Heart left ventricle (tissue), 16 donors: ENCODE data around the gene CDC42SE1. TPM values are rescaled to one million over a fixed set of nuclear protein-coding genes. Genes with fewer than 3 reads are reported as not detected.

Source experiments
- ATAC-seq, 4 donors: fragments of 200-7000 bp; cut with Tn5 transposase; one replicate each; pipeline ENCODE4 v1.9.1; 2020 to 2022; ENCODE audit warnings: moderate library complexity in 4 of 4, mild to moderate bottlenecking in 3 of 4, moderate number of reproducible peaks in 1 of 4
- DNase-seq, 5 donors: peaks; one replicate each; pipeline ENCODE4 v3.0.0-alpha.2; 2020
- H3K27ac ChIP-seq, 12 donors: fragments of 200-600 bp; sonication (generic) in 4 of 12; one replicate each; pipeline versions ENCODE4 v1.5.0 to v1.8.0; 2016 to 2022; ENCODE audit warnings: mild to moderate bottlenecking in 2 of 12
- H3K27me3 ChIP-seq, 9 donors: fragments of 200-600 bp; sonication (generic) in 2 of 9; one replicate each; pipeline versions ENCODE4 v1.5.1 to v1.8.0; 2016 to 2022; ENCODE audit warnings: mild to moderate bottlenecking in 3 of 9
- H3K36me3 ChIP-seq, 9 donors: fragments of 200-600 bp; sonication (generic) in 2 of 9; one replicate each; pipeline versions ENCODE4 v1.5.0 to v1.8.0; 2018 to 2022; ENCODE audit warnings: mild to moderate bottlenecking in 2 of 9
- H3K4me1 ChIP-seq, 12 donors: fragments of 200-600 bp; sonication (generic) in 4 of 12; one replicate each; pipeline versions ENCODE4 v1.5.0 to v1.8.0; 2016 to 2022; ENCODE audit warnings: mild to moderate bottlenecking in 3 of 12
- H3K4me3 ChIP-seq, 12 donors: fragments of 200-600 bp; sonication (generic) in 4 of 12; one replicate each; pipeline versions ENCODE4 v1.5.0 to v1.8.0; 2017 to 2022; ENCODE audit warnings: mild to moderate bottlenecking in 9 of 12, moderate library complexity in 4 of 12
- H3K9me3 ChIP-seq, 12 donors: fragments of 200-600 bp; sonication (generic) in 4 of 12; one replicate each; pipeline versions ENCODE4 v1.5.0 to v1.8.0; 2016 to 2022; ENCODE audit warnings: mild to moderate bottlenecking in 1 of 12
- CTCF ChIP-seq, 12 donors: fragments of 200-600 bp; sonication (generic) in 4 of 12; IDR thresholded peaks; one replicate each; pipeline versions ENCODE4 v1.5.0 to v1.8.0; 2018 to 2022; ENCODE audit warnings: antibody characterized with exemption in 12 of 12, mild to moderate bottlenecking in 5 of 12
- POLR2A ChIP-seq, 2 donors: fragments of 450-650 bp; IDR thresholded peaks; one replicate each; pipeline ENCODE4 v1.6.1; 2017; ENCODE audit warnings: antibody characterized with exemption in 2 of 2, mild to moderate bottlenecking in 2 of 2, moderate library complexity in 2 of 2
- WGBS, 4 donors: extraction: QIAGEN DNeasy Blood & Tissue Kit in 2 of 4; methylation state at CpG; one replicate each; pipeline versions ENCODE4 v1.1.5 to v1.1.7; 2013 to 2018; 5-methylcytosine and 5-hydroxymethylcytosine counted together
- intact Hi-C, 10 donors: fragments of 100-400 bp; cut with DNase I; formaldehyde crosslinking; loops; one replicate each; pipeline versions ENCODE4 v1.11.1 to v1.14.2; 2022
- polyA plus RNA-seq, 2 donors: library from polyadenylated mRNA; stranded (reverse); fragments of 200-250 nt; gene quantifications; one replicate each; pipeline ENCODE4 v1.2.3, GENCODE V29; 2013
- total RNA-seq, 9 donors: library from RNA; depleted of rRNA in 2 of 9; stranded (reverse); fragments of >200 nt in 2 of 9; fragmentation: NEBNext Ultra II Directional in 3 of 9; extraction: Animal tissue kit (Norgen Biotek cat#: 25700) in 3 of 9; gene quantifications; one replicate each; pipeline versions ENCODE4 v1.1.0 to v1.2.4, GENCODE V29; 2016 to 2023
- donor health status: ischemic (EF 13 %, LVEDD 7.1; RV severe dilation, severe dysfunction).
- donor health status: healthy with polysubstance abuse.
- donor health status: DM: no; HTN: yes; CAD: no.
- donor health status: DM: no; HTN: no; CAD: no.
- donor health status: ischemic (EF 25% LVEDD 6.9; RV normal size, moderate dysfunction).
- donor health status: ischemic (EF 25% LVEDD 5.7; RV mildly dilated, moderate dysfunction).
- donor health status: healthy.
- donor health status: DM: yes; HTN: yes; CAD: no.
- donor health status: ischemic (EF 35%, LVEDD 5.7; RV mildly dilated, moderate dysfunction).
- donor health status: nonischemic (EF 11% LVEDD 7.7; RV severe dilation, severe dysfunction).
- donor health status: DM: yes; HTN: yes; CAD: no.
- donor health status: PGD.
- donor health status: ischemic (EF 29% LVEDD 5.4; RV normal size, mild dysfunction).
- donor health status: nonischemic (EF 23%, LVEDD 6.1; RV moderate dilation, normal function).

CDC42SE1 gene
- total and polyA plus RNA-seq, 11 donors, result 20.3 to 65.9 (median 28.2) TPM

DNA sequence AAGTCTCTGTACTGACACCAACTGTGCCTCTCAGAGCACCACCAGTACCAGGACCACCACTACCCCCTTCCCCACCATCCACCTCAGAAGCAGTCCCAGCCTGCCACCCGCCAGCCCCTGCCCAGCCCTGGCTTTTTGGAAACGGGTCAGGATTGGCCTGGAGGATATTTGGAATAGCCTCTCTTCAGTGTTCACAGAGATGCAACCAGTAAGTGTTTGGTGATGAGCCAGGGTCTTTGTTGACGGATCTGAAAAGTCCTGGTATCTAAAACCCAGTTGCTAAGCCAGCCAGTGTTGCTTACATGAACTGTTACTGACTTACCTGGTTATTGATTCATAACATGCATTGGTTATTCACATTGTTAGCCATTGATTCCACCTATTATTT lies 10.8 kb downstream of the CDC42SE1 start:
- ATAC-seq, result no peak
- 6 to 20% (median 11%) methylated on average over 3 of the region's 3 CpGs for WGBS, 4 donors
- no peak for DNase-seq

DNA sequence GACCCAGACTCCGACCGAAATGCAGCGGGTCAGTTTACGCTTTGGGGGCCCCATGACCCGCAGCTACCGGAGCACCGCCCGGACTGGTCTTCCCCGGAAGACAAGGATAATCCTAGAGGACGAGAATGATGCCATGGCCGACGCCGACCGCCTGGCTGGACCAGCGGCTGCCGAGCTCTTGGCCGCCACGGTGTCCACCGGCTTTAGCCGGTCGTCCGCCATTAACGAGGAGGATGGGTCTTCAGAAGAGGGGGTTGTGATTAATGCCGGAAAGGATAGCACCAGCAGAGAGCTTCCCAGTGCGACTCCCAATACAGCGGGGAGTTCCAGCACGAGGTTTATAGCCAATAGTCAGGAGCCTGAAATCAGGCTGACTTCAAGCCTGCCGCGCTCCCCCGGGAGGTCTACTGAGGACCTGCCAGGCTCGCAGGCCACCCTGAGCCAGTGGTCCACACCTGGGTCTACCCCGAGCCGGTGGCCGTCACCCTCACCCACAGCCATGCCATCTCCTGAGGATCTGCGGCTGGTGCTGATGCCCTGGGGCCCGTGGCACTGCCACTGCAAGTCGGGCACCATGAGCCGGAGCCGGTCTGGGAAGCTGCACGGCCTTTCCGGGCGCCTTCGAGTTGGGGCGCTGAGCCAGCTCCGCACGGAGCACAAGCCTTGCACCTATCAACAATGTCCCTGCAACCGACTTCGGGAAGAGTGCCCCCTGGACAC lies 11.3 kb downstream of the CDC42SE1 start:
- Histone ChIP-seq H3K36me3 (peaks cover 0 to 40% (median 23%) of the 10 kb centered on the region in 9 donors), H3K4me3 (peak overlapping the region; percentile 60 to 87 (median 77)), H3K27me3 (no peaks in the 10 kb centered on the region), H3K9me3 (no peaks in the 10 kb centered on the region), H3K4me1 (peaks cover 0 to 42% (median 19%) of the 10 kb centered on the region in 12 donors), H3K27ac (peak overlapping the region; percentile 53 to 95 (median 90))
- 0% methylated on average over 1 to 48 of the region's 48 CpGs for WGBS, 4 donors
- intact Hi-C loops, result loop anchor here in 3 of 10 donors (1.0 to 5.0 kb wide), 3 partner anchors 24 to 41 kb away; partner anchors contain the start of genes MINDY1 (in 1 of the 3) and PRUNE1 (in 1 of the 3)
- peak; percentile 72 to 84 (median 79) for DNase-seq
- peak in 8 of 12 donors; percentile 30 to 65 (median 50) for TF ChIP-seq CTCF (IDR thresholded peaks at IDR 0.05)
- TF ChIP-seq POLR2A (IDR thresholded peaks at IDR 0.05), result no peak
- peak; percentile 70 to 86 (median 84) for ATAC-seq

More for the DNA sequence above, 10.8 kb downstream of the CDC42SE1 start:
- intact Hi-C loops, result loop anchor here in 3 of 10 donors (1.0 to 5.0 kb wide), 3 partner anchors 24 to 41 kb away; partner anchors contain the start of genes MINDY1 (in 1 of the 3) and PRUNE1 (in 1 of the 3)
- peaks cover 0 to 42% (median 19%) of the 10 kb centered on the region in 12 donors for H3K4me1 ChIP-seq
- H3K4me3 ChIP-seq, result peak overlapping the region; percentile 60 to 87 (median 77)
- no peaks in the 10 kb centered on the region for H3K27me3 ChIP-seq
- H3K36me3 ChIP-seq, result peaks cover 2 to 42% (median 24%) of the 10 kb centered on the region in 9 donors
- H3K9me3 ChIP-seq, result no peaks in the 10 kb centered on the region
- peak overlapping the region; percentile 53 to 95 (median 90) for H3K27ac ChIP-seq
- TF ChIP-seq CTCF (IDR thresholded peaks at IDR 0.05), result peak in 4 of 12 donors; percentile 45 to 54 (median 50)
- TF ChIP-seq POLR2A (IDR thresholded peaks at IDR 0.05), result peak in 1 of 2 donors; percentile 42

DNA sequence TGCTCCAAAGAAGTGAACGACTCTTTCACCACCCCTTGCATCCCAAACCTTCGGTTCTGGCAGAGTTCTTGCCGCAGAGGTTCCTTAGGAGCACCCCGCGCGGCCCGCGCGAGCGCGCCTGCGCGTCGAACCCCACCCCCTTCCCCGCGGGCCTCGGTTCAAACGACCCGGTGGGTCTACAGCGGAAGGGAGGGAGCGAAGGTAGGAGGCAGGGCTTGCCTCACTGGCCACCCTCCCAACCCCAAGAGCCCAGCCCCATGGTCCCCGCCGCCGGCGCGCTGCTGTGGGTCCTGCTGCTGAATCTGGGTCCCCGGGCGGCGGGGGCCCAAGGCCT lies 11.9 kb downstream of the CDC42SE1 start, which contains the start of gene C1orf56:
Gene C1orf56 (plus strand): TSS at position 161 of the 334 bp plus-strand sequence. CDS start 97 bp downstream, at position 258.
- WGBS, 4 donors, result 0 to 4% (median 0%) methylated on average over 3 to 29 of the region's 29 CpGs
- Histone ChIP-seq H3K27me3 (no peaks in the 10 kb centered on the region), H3K36me3 (peaks cover 0 to 39% (median 20%) of the 10 kb centered on the region in 9 donors), H3K27ac (peak within 1 kb of the TSS; percentile 53 to 95 (median 90)), H3K9me3 (no peaks in the 10 kb centered on the region), H3K4me1 (peaks cover 0 to 42% (median 19%) of the 10 kb centered on the region in 12 donors), H3K4me3 (peak within 1 kb of the TSS; percentile 60 to 87 (median 77))
- ATAC-seq, result peak; percentile 67 to 85 (median 84)
- DNase-seq, result peak; percentile 67 to 85 (median 74)
- TF ChIP-seq POLR2A (IDR thresholded peaks at IDR 0.05) (peak; percentile 8 to 69), CTCF (IDR thresholded peaks at IDR 0.05) (no peak)
- intact Hi-C loops, result loop anchor here in 1 of 10 donors (5.0 kb wide), 1 partner anchor 40 kb away; the partner anchor contains the start of genes MINDY1 and PRUNE1

GRCh38 chr1:151043163-151043562 lies 16.3 kb downstream of the CDC42SE1 start:
- Histone ChIP-seq H3K4me1 (peaks cover 0 to 14% (median 7%) of the 10 kb centered on the region in 12 donors), H3K9me3 (no peaks in the 10 kb centered on the region), H3K36me3 (peaks cover 0 to 12% (median 0%) of the 10 kb centered on the region in 9 donors), H3K27me3 (no peaks in the 10 kb centered on the region), H3K4me3 (no peak overlapping the region), H3K27ac (no peak overlapping the region)
- ATAC-seq (no peak), DNase-seq (no peak)
- no peak for TF ChIP-seq POLR2A (IDR thresholded peaks at IDR 0.05)
- WGBS, 4 donors, result 81 to 100% (median 95%) methylated on average over 1 of the region's 1 CpG
- intact Hi-C loops, result no loop called here
